HG03025 (cell line): ENCODE data around the gene ACVR1.
"Not testable (repeated sequence)": the region's sequence is repeated elsewhere in the genome, so short reads cannot be mapped to it uniquely, and the experiment has no call there.

Experiments
- ATAC-seq: cut with Tn5 transposase; IDR thresholded peaks from one replicate; pipeline ENCODE4 v1.9.1; 2021; ENCODE audit warnings: mild to moderate bottlenecking, moderate library complexity; ENCODE audit not compliant: unreplicated experiment, low FRiP score

Gene ACVR1

GRCh38 chr2:157831573-157832315 lies 44.4 kb downstream of the ACVR1 start:
- no peak for ATAC-seq

GRCh38 chr2:157830696-157831570 lies 45.2 kb downstream of the ACVR1 start:
- ATAC-seq = no peak

GRCh38 chr2:157830266-157830665 lies 45.9 kb downstream of the ACVR1 start:
- ATAC-seq = no peak

GRCh38 chr2:157827377-157827776 lies 48.8 kb downstream of the ACVR1 start:
- ATAC-seq = no peak

- ATAC-seq = not testable (repeated sequence)
Measured at GRCh38 chr2:157826644-157827043, 49.5 kb downstream of the ACVR1 start.

- no peak for ATAC-seq
Measured at GRCh38 chr2:157825885-157826284, 50.2 kb downstream of the ACVR1 start.

- ATAC-seq = no peak
Measured at GRCh38 chr2:157822993-157823392, 53.1 kb downstream of the ACVR1 start.

GRCh38 chr2:157822533-157822932 lies 53.6 kb downstream of the ACVR1 start:
- no peak for ATAC-seq

- ATAC-seq = no peak
Measured at GRCh38 chr2:157821519-157822131, 54.5 kb downstream of the ACVR1 start.

GRCh38 chr2:157820193-157820592 lies 55.9 kb downstream of the ACVR1 start:
- ATAC-seq = no peak

GRCh38 chr2:157819761-157820160 lies 56.4 kb downstream of the ACVR1 start:
- ATAC-seq = no peak

GRCh38 chr2:157818227-157818626 lies 57.9 kb downstream of the ACVR1 start:
- ATAC-seq = no peak

GRCh38 chr2:157815421-157815820 lies 60.7 kb downstream of the ACVR1 start:
- ATAC-seq = no peak

GRCh38 chr2:157813467-157813866 lies 62.7 kb downstream of the ACVR1 start:
- ATAC-seq = no peak

GRCh38 chr2:157810037-157810436 lies 66.1 kb downstream of the ACVR1 start:
- ATAC-seq = no peak

GRCh38 chr2:157809212-157809611 lies 66.9 kb downstream of the ACVR1 start:
- ATAC-seq = no peak

GRCh38 chr2:157808421-157808820 lies 67.7 kb downstream of the ACVR1 start:
- no peak for ATAC-seq

GRCh38 chr2:157806426-157807077 lies 69.6 kb downstream of the ACVR1 start:
- ATAC-seq = no peak

GRCh38 chr2:157805519-157805918 lies 70.6 kb downstream of the ACVR1 start:
- no peak for ATAC-seq

- no peak for ATAC-seq
Measured at GRCh38 chr2:157804355-157804754, 71.8 kb downstream of the ACVR1 start.

GRCh38 chr2:157803952-157804351 lies 72.2 kb downstream of the ACVR1 start:
- no peak for ATAC-seq
